Adipocyte (in vitro differentiated cells): Measurements from ENCODE around the gene HEPN1.

Experiments used
- DNase-seq: peaks from one replicate; pipeline ENCODE4 v3.0.0-alpha.2; 2015; ENCODE audit warnings: low read depth
- H3K27me3 ChIP-seq: replicated peaks from 2 replicates; pipeline ENCODE4 v1.7.0; 2013; ENCODE audit warnings: mild to moderate bottlenecking, low read length, moderate library complexity; ENCODE audit not compliant: control insufficient read depth, insufficient read depth
- H3K36me3 ChIP-seq: 2 replicates; pipeline ENCODE4 v1.7.0; 2013; ENCODE audit warnings: low read length, mild to moderate bottlenecking, moderate library complexity; ENCODE audit not compliant: control insufficient read depth, insufficient read depth, severe bottlenecking
- H3K4me1 ChIP-seq: 2 replicates; pipeline ENCODE4 v1.7.0; 2013; ENCODE audit warnings: mild to moderate bottlenecking, low read length, moderate library complexity; ENCODE audit not compliant: control insufficient read depth, insufficient read depth
- H3K4me3 ChIP-seq: 2 replicates; pipeline ENCODE4 v1.7.0; 2013; ENCODE audit warnings: mild to moderate bottlenecking, low read length, moderate library complexity
- H3K9ac ChIP-seq: 2 replicates; pipeline ENCODE4 v1.7.0; 2013; ENCODE audit warnings: mild to moderate bottlenecking, low read length, moderate library complexity
- H3K9me3 ChIP-seq: 2 replicates; pipeline ENCODE4 v1.7.0; 2013; ENCODE audit warnings: mild to moderate bottlenecking, low read length, moderate library complexity; ENCODE audit not compliant: control insufficient read depth

HEPN1 gene

GRCh38 chr11:124918950-124919349 is at the start of gene HEPN1:
Gene HEPN1 (plus strand): TSS chr11:124919250.
- Histone ChIP-seq H3K27me3 (no peaks in the 10 kb centered on the region), H3K4me1 (no peaks in the 10 kb centered on the region), H3K36me3 (no peaks in the 10 kb centered on the region), H3K9ac (no peak within 1 kb of the TSS), H3K9me3 (no peaks in the 10 kb centered on the region), H3K4me3 (no peak within 1 kb of the TSS)
- no peak for DNase-seq

DNA sequence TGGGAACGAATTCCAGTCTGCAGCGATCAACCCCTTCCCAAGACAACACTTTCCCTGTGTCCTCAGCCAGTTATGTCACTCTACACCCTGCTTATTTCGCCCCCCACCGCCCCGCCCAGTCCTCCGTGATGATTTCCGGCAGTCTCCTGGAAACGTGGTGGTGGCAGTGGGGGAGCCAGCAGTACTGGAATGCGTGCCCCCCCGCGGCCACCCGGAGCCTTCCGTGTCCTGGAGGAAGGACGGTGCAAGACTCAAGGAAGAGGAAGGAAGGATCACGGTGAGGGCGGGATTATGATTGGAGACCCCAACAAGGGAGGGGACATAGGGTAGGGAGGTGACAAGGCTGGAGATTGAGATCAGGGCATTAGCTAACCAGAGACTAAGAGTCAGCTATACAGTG is 49.7 kb upstream of the HEPN1 start:
- H3K4me1 ChIP-seq = peaks cover 19% of the 10 kb centered on the region
- H3K36me3 ChIP-seq = no peaks in the 10 kb centered on the region
- H3K4me3 ChIP-seq = no peak overlapping the region
- no peaks in the 10 kb centered on the region for H3K9me3 ChIP-seq
- peaks cover 93% of the 10 kb centered on the region for H3K27me3 ChIP-seq
- DNase-seq = no peak
- H3K9ac ChIP-seq = no peak overlapping the region

GRCh38 chr11:124869856-124870387 is 49.1 kb upstream of the HEPN1 start:
- H3K36me3 ChIP-seq = no peaks in the 10 kb centered on the region

DNA sequence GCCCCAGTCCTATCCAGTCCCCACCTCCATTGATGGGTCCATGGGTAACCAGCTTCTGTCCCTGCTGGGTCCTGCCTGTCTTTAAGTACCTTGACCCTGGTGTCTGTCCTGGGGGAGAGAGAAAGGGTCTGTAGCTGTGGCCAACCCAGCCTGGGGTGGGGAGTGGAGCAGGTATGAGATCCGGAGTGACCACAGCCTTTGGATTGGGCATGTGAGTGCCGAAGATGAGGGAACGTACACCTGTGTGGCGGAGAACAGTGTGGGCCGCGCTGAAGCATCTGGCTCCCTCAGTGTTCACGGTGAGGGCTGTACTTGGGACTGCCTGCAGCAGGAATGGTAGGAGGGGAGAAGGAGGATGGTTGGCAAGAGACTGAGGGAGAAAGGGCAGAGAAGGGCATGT is 48.6 kb upstream of the HEPN1 start:
- DNase-seq = no peak
- H3K36me3 ChIP-seq = no peaks in the 10 kb centered on the region
- peaks cover 11% of the 10 kb centered on the region for H3K4me1 ChIP-seq
- no peak overlapping the region for H3K9ac ChIP-seq
- peaks cover 82% of the 10 kb centered on the region for H3K27me3 ChIP-seq
- no peak overlapping the region for H3K4me3 ChIP-seq
- H3K9me3 ChIP-seq = no peaks in the 10 kb centered on the region

More at GRCh38 chr11:124869856-124870387, 49.1 kb upstream of the HEPN1 start:
- peaks cover 16% of the 10 kb centered on the region for H3K4me1 ChIP-seq
- H3K27me3 ChIP-seq = peaks cover 87% of the 10 kb centered on the region
- H3K9ac ChIP-seq = no peak overlapping the region
- DNase-seq = no peak
- H3K9me3 ChIP-seq = no peaks in the 10 kb centered on the region
- no peak overlapping the region for H3K4me3 ChIP-seq

DNA sequence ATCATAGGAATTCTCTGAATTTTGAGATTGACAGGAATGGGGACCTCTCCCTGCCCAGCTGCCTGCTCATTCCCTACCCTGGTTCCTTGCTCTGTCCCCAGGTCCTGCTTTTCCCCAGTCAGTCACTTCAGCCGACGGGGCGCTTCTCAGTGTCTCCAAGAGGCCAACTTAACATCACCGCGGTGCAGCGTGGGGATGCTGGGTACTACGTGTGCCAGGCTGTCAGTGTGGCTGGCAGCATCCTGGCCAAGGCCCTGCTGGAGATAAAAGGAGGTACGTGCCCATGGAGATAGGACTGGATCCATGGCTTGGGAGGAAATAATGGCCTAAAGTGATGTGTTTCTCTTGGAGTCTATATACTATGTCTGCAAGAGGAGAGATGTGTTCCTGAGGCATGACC is 46.8 kb upstream of the HEPN1 start:
- Histone ChIP-seq H3K27me3 (peaks cover 65% of the 10 kb centered on the region), H3K4me1 (no peaks in the 10 kb centered on the region), H3K4me3 (no peak overlapping the region), H3K36me3 (no peaks in the 10 kb centered on the region), H3K9ac (no peak overlapping the region), H3K9me3 (no peaks in the 10 kb centered on the region)
- DNase-seq = no peak

GRCh38 chr11:124872741-124873140 is 46.3 kb upstream of the HEPN1 start:
- DNase-seq = no peak
- Histone ChIP-seq H3K4me1 (no peaks in the 10 kb centered on the region), H3K27me3 (peaks cover 62% of the 10 kb centered on the region)

DNA sequence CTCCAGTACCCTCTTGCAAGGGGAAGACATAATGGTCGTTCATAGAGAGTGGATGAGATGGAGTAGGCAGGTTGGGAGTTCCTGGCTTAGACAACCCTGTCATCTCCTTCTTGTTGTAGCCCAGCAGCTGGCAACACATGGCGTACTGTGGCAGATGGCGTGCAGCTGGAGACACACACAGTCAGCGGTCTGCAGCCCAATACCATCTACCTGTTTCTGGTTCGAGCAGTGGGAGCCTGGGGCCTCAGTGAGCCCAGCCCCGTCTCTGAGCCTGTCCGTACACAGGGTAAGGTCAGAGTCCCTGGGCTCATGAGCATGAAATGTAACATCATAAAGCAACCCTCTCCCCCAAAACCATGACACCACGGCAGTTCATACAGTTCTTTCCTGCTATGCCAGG is 45.1 kb upstream of the HEPN1 start:
- H3K27me3 ChIP-seq = peaks cover 50% of the 10 kb centered on the region
- H3K9ac ChIP-seq = no peak overlapping the region
- no peak overlapping the region for H3K4me3 ChIP-seq
- H3K9me3 ChIP-seq = no peaks in the 10 kb centered on the region
- DNase-seq = no peak
- H3K4me1 ChIP-seq = no peaks in the 10 kb centered on the region
- no peaks in the 10 kb centered on the region for H3K36me3 ChIP-seq

More at GRCh38 chr11:124872741-124873140, 46.3 kb upstream of the HEPN1 start:
- Histone ChIP-seq H3K36me3 (no peaks in the 10 kb centered on the region), H3K4me3 (no peak overlapping the region), H3K9me3 (no peaks in the 10 kb centered on the region), H3K9ac (no peak overlapping the region)

- no peaks in the 10 kb centered on the region for H3K36me3 ChIP-seq
- peaks cover 43% of the 10 kb centered on the region for H3K27me3 ChIP-seq
- no peak for DNase-seq
- no peak overlapping the region for H3K4me3 ChIP-seq
- no peak overlapping the region for H3K9ac ChIP-seq
- H3K9me3 ChIP-seq = no peaks in the 10 kb centered on the region
- H3K4me1 ChIP-seq = no peaks in the 10 kb centered on the region
Measured at GRCh38 chr11:124874571-124875255, 44.3 kb upstream of the HEPN1 start.

DNA sequence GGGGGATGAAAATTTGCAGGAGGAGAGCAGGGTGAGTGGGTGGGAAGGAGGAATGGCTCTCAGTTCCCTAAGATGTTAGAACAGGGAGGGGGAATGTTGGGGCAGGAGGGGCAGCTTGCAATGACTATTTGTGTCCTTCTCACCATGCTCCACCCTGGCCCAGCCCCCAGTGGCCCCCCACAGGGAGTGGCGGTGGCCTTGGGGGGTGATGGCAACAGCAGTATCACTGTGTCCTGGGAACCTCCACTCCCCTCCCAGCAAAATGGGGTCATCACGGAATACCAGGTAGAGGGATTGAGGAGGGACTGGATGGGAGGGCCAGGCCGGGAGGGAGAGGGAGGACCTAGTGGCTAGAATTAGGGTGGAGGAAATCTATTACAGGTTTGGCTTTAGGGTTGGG is 43.6 kb upstream of the HEPN1 start:
- Histone ChIP-seq H3K9ac (peak overlapping the region; percentile 90), H3K4me3 (peak overlapping the region; percentile 87), H3K27me3 (peaks cover 36% of the 10 kb centered on the region), H3K9me3 (no peaks in the 10 kb centered on the region), H3K4me1 (no peaks in the 10 kb centered on the region), H3K36me3 (no peaks in the 10 kb centered on the region)
- DNase-seq = no peak

DNA sequence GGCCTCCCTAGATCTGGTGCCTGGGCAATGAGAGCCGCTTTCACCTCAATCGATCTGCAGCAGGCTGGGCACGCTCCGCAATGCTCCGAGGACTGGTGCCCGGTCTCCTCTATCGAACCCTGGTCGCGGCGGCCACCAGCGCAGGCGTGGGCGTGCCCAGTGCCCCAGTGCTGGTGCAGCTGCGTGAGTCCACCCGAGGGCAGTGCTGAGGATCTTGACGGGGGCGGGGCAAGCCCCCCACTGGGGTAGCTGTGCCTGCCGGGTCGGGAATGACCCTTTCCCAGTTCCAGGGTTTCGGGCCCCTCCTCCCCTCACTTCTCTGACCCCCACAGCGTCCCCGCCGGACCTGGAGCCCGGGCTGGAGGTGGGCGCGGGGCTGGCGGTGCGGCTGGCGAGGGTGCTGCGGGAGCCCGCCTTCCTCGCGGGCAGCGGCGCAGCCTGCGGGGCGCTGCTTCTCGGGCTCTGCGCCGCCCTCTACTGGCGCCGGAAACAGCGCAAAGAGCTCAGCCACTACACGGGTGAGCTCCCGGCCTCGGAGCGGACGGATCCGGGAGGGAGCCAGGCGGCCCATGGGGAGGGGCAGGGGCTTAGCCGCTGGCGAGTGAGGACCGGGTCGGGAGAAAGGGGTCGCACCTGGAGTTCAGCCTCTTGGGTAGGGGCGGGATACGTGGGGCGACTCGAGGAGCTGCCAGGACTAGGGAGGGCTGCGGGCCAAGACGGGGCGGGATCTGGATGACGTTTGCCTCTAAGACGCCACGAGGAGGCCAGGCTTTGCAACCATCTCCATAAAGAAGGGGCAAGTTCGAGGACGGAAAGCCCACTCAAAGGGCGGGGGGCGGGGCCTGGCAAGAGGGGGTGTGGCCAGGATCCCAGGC is 42.9 kb upstream of the HEPN1 start:
- Histone ChIP-seq H3K4me1 (no peaks in the 10 kb centered on the region), H3K9me3 (no peaks in the 10 kb centered on the region), H3K9ac (peak overlapping the region; percentile 90), H3K36me3 (no peaks in the 10 kb centered on the region), H3K4me3 (peak overlapping the region; percentile 87), H3K27me3 (peaks cover 28% of the 10 kb centered on the region)
- peak; percentile 95 for DNase-seq

- Histone ChIP-seq H3K4me1 (peaks cover under 1% of the 10 kb centered on the region), H3K4me3 (peak overlapping the region; percentile 87), H3K9ac (peak overlapping the region; percentile 90), H3K36me3 (no peaks in the 10 kb centered on the region), H3K9me3 (no peaks in the 10 kb centered on the region), H3K27me3 (peaks cover 20% of the 10 kb centered on the region)
- no peak for DNase-seq
Measured at GRCh38 chr11:124876818-124877630, 42.0 kb upstream of the HEPN1 start.
